ENCODE data around the gene UBAP2.

UBAP2 gene

DNA sequence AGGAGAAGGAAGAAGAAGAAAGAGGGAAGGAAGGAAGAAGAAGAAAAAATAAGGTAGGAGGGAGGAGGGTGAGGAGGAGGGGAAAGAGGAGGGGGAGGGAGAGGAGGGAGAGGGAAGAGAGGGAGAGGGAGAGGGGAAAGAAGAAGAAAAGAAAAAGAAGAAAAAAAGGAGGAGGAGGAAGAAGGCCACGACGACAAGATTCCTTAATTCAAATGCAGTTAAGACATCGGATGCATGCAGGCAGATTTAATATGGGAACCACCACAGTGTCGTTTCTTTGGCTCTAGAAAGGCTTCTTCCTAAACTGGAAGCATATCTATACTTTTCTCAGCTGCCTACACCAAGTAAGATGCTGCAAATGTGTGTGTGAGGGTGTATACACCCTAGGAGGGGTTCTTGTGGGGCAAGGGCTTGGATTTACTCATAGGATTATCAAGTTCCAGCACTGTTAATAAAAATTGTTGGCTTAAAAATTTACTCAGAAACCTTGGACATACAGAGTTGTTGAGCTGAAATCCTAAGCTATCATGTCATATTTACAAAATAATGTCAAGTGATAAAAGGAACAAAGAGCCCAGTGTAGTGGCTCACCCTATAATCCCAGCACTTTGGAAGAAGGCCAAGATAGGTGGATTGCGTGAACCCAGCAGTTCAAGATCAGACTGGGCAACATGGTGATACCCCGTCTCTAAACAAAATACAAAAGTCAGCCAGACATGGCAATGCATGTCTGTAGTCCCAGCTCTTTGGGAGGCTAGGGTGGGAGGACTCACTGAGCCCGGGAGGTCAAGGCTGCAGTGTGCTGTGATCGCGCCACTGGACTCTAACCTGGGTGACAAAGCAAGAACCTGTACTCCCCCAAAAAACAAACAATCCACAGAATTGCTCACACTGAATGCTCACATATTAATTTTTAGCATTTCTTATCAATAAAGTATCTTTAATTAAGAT, 108.5 kb downstream of the UBAP2 start:
- DNase-seq = no peak
- POLR2A ChIA-PET = no interaction called here
- peaks cover 26 to 75% (median 51%) of the 10 kb centered on the region in 4 experiments for H3K36me3 ChIP-seq (ENCODE audit: control insufficient read depth in 4 of 4, insufficient read depth in 4 of 4, low read length in 3 of 4)
- H3K27me3 ChIP-seq (replicated peaks in 2 of 5; ENCODE audit: control insufficient read depth in 4 of 5, insufficient read depth in 5 of 5, low read length in 4 of 5) = no peaks in the 10 kb centered on the region
- no peaks in the 10 kb centered on the region for H3K9me3 ChIP-seq (ENCODE audit: control extremely low read depth in 1 of 5, control insufficient read depth in 4 of 5, insufficient read depth in 2 of 5, low read depth in 1 of 5, low read length in 4 of 5)
- H3K27ac ChIP-seq (ENCODE audit: insufficient read depth in 1 of 2, low read depth in 1 of 2, low read length in 2 of 2, poor library complexity in 1 of 2, severe bottlenecking in 2 of 2) = no peak overlapping the region
- H3K4me3 ChIP-seq (ENCODE audit: control insufficient read depth in 1 of 7, extremely low read depth in 1 of 7, insufficient read depth in 4 of 7, low read depth in 2 of 7, low read length in 6 of 7) = no peak overlapping the region
- WGBS (ENCODE audit: insufficient coverage) = 100% methylated on average over 5 of the region's 9 CpGs
- CTCF ChIA-PET = no interaction called here
- no peaks in the 10 kb centered on the region for H3K4me1 ChIP-seq (ENCODE audit: control extremely low read depth in 1 of 4, control insufficient read depth in 4 of 4, insufficient read depth in 4 of 4, low read length in 3 of 4)

- no peak for DNase-seq
- WGBS (ENCODE audit: insufficient coverage) = 100% methylated on average over 2 of the region's 5 CpGs
- peaks cover 33 to 75% (median 54%) of the 10 kb centered on the region in 4 experiments for H3K36me3 ChIP-seq (ENCODE audit: control insufficient read depth in 4 of 4, insufficient read depth in 4 of 4, low read length in 3 of 4)
- CTCF ChIA-PET = interaction anchor here (1.4 to 2.3 kb wide), 2 partner anchors 12 to 16 kb away, joined by 6 to 18 read pairs; no protein-coding TSS in a partner anchor
- H3K4me3 ChIP-seq (ENCODE audit: control insufficient read depth in 1 of 7, extremely low read depth in 1 of 7, insufficient read depth in 4 of 7, low read depth in 2 of 7, low read length in 6 of 7) = no peak overlapping the region
- H3K4me1 ChIP-seq (ENCODE audit: control extremely low read depth in 1 of 4, control insufficient read depth in 4 of 4, insufficient read depth in 4 of 4, low read length in 3 of 4) = no peaks in the 10 kb centered on the region
- H3K9me3 ChIP-seq (ENCODE audit: control extremely low read depth in 1 of 5, control insufficient read depth in 4 of 5, insufficient read depth in 2 of 5, low read depth in 1 of 5, low read length in 4 of 5) = no peaks in the 10 kb centered on the region
- no peak overlapping the region for H3K27ac ChIP-seq (ENCODE audit: insufficient read depth in 1 of 2, low read depth in 1 of 2, low read length in 2 of 2, poor library complexity in 1 of 2, severe bottlenecking in 2 of 2)
- POLR2A ChIA-PET = no interaction called here
- no peaks in the 10 kb centered on the region for H3K27me3 ChIP-seq (replicated peaks in 2 of 5; ENCODE audit: control insufficient read depth in 4 of 5, insufficient read depth in 5 of 5, low read length in 4 of 5)
Observed at GRCh38 chr9:33934188-33934878, 114.4 kb downstream of the UBAP2 start.

DNA sequence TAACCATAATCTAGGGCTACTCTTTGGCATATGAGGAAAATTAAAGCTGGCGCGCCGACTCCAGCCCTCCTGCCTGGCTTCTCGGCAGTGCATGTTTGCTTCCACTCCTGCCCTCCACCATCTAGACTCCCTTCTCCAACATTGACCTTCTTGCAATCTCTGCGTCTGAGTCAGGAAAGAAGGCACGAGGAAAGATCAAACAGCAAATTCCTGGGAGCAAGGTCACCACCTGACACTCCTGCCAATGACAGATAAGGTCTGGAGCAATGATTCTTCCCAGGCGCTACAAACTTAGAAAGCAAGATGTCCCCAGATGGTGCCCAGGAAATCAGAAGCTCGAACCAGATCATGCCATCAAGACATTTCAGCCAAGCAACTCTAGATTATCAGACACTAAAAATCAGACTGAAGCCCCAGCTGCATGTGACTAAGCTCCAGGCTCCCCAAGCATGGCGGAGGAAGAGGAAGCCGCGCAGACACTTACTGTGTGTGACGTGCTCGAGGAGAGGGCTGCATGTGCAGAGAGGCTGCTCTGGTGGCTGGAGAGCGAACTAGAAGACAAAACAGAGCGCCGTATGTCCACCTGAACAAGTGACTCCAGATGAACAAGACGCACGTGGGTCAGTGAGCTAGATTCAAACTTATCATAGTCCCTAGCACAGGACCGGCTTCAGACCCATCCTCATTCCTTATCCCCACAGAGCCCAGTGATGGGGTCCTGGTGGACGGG, 116.4 kb downstream of the UBAP2 start:
- H3K27ac ChIP-seq (ENCODE audit: insufficient read depth in 1 of 2, low read depth in 1 of 2, low read length in 2 of 2, poor library complexity in 1 of 2, severe bottlenecking in 2 of 2) = peak overlapping the region in 1 of 2 experiments; percentile 2
- H3K9me3 ChIP-seq (ENCODE audit: control extremely low read depth in 1 of 5, control insufficient read depth in 4 of 5, insufficient read depth in 2 of 5, low read depth in 1 of 5, low read length in 4 of 5) = no peaks in the 10 kb centered on the region
- no peaks in the 10 kb centered on the region for H3K4me1 ChIP-seq (ENCODE audit: control extremely low read depth in 1 of 4, control insufficient read depth in 4 of 4, insufficient read depth in 4 of 4, low read length in 3 of 4)
- WGBS (ENCODE audit: insufficient coverage) = 96% methylated on average over 17 of the region's 20 CpGs
- no peak overlapping the region for H3K4me3 ChIP-seq (ENCODE audit: control insufficient read depth in 1 of 7, extremely low read depth in 1 of 7, insufficient read depth in 4 of 7, low read depth in 2 of 7, low read length in 6 of 7)
- CTCF ChIA-PET = interaction anchor here (2.3 kb wide), 1 partner anchor 10 kb away, joined by 18 read pairs; no protein-coding TSS in a partner anchor
- DNase-seq = no peak
- H3K36me3 ChIP-seq (ENCODE audit: control insufficient read depth in 4 of 4, insufficient read depth in 4 of 4, low read length in 3 of 4) = peaks cover 28 to 85% (median 63%) of the 10 kb centered on the region in 4 experiments
- POLR2A ChIA-PET = no interaction called here
- H3K27me3 ChIP-seq (replicated peaks in 2 of 5; ENCODE audit: control insufficient read depth in 4 of 5, insufficient read depth in 5 of 5, low read length in 4 of 5) = no peaks in the 10 kb centered on the region

- H3K36me3 ChIP-seq (ENCODE audit: control insufficient read depth in 4 of 4, insufficient read depth in 4 of 4, low read length in 3 of 4) = peaks cover 25 to 89% (median 69%) of the 10 kb centered on the region in 4 experiments
- no peaks in the 10 kb centered on the region for H3K27me3 ChIP-seq (replicated peaks in 2 of 5; ENCODE audit: control insufficient read depth in 4 of 5, insufficient read depth in 5 of 5, low read length in 4 of 5)
- CTCF ChIA-PET = no interaction called here
- H3K27ac ChIP-seq (ENCODE audit: insufficient read depth in 1 of 2, low read depth in 1 of 2, low read length in 2 of 2, poor library complexity in 1 of 2, severe bottlenecking in 2 of 2) = no peak overlapping the region
- 100% methylated on average over 1 of the region's 3 CpGs for WGBS (ENCODE audit: insufficient coverage)
- H3K4me3 ChIP-seq (ENCODE audit: control insufficient read depth in 1 of 7, extremely low read depth in 1 of 7, insufficient read depth in 4 of 7, low read depth in 2 of 7, low read length in 6 of 7) = no peak overlapping the region
- POLR2A ChIA-PET = no interaction called here
- no peaks in the 10 kb centered on the region for H3K9me3 ChIP-seq (ENCODE audit: control extremely low read depth in 1 of 5, control insufficient read depth in 4 of 5, insufficient read depth in 2 of 5, low read depth in 1 of 5, low read length in 4 of 5)
- no peak for DNase-seq
- no peaks in the 10 kb centered on the region for H3K4me1 ChIP-seq (ENCODE audit: control extremely low read depth in 1 of 4, control insufficient read depth in 4 of 4, insufficient read depth in 4 of 4, low read length in 3 of 4)
Observed at GRCh38 chr9:33931326-33931725, 117.4 kb downstream of the UBAP2 start.

DNA sequence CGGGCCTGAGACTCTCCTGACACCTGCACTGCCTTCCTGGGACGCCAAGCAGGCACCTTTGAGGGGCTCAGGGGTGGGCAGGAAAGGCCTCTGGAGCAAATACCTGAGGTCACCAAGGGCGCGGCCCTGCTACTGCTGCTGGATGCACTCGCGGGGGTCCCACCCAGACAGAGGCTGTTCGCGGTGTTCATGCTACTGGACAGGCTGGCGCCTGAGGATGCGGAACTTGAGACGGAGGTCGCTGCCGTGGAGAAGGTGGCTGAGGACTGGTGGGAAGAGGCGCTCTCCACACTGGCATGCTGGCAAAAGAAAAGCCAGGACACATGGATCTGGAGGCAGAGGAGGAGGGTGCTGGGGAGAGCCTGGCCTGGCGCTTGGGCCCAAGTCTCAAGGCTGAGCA, 121.0 kb downstream of the UBAP2 start:
- DNase-seq = no peak
- 98% methylated on average over 13 of the region's 15 CpGs for WGBS (ENCODE audit: insufficient coverage)
- ChIA-PET CTCF (interaction anchor here (1.5 kb wide), 1 partner anchor 15 kb away, joined by 5 read pairs; no protein-coding TSS in a partner anchor), POLR2A (no interaction called here)
- Histone ChIP-seq H3K9me3 (ENCODE audit: control extremely low read depth in 1 of 5, control insufficient read depth in 4 of 5, insufficient read depth in 2 of 5, low read depth in 1 of 5, low read length in 4 of 5) (no peaks in the 10 kb centered on the region), H3K27ac (ENCODE audit: insufficient read depth in 1 of 2, low read depth in 1 of 2, low read length in 2 of 2, poor library complexity in 1 of 2, severe bottlenecking in 2 of 2) (no peak overlapping the region), H3K4me3 (ENCODE audit: control insufficient read depth in 1 of 7, extremely low read depth in 1 of 7, insufficient read depth in 4 of 7, low read depth in 2 of 7, low read length in 6 of 7) (no peak overlapping the region), H3K4me1 (ENCODE audit: control extremely low read depth in 1 of 4, control insufficient read depth in 4 of 4, insufficient read depth in 4 of 4, low read length in 3 of 4) (no peaks in the 10 kb centered on the region), H3K36me3 (ENCODE audit: control insufficient read depth in 4 of 4, insufficient read depth in 4 of 4, low read length in 3 of 4) (peaks cover 27 to 92% (median 73%) of the 10 kb centered on the region in 4 experiments), H3K27me3 (replicated peaks in 2 of 5; ENCODE audit: control insufficient read depth in 4 of 5, insufficient read depth in 5 of 5, low read length in 4 of 5) (no peaks in the 10 kb centered on the region)

DNA sequence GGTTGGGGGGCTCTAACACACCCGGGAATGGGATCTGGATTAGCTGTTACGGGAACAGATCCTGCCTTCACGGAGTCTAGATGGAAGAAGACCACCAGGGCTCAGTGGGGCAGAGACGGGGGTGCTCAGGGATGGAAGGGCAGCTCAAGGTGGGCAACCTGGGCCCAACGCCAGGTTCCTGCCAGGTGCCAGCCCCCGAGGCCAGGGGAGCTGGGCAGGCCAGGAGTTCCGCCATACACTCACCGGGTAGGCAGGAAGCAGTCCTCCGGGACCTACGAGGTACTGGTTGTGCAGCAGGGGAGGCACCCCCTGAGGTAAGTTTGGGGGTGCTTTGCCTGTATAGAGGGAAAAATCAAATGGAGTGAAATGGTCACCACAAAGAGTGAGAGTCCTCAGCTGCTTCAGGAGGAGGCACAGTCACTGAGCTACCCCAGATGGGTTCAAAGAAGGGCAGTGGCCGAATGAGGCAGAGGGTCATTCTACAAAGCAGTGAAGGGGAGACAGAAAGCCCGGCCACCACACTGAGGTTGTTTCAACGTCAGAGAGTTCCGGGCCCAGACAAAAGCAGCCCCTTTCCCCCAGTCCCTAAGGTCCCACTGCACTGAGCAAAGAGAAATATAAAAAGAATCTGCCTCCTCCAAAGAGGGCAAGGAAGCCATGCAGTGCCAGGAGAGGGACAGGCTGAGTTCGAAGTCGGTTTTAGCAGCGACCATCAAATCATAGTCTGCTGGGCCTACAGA, 121.8 kb downstream of the UBAP2 start:
- WGBS (ENCODE audit: insufficient coverage) = 96% methylated on average over 12 of the region's 17 CpGs
- no peaks in the 10 kb centered on the region for H3K4me1 ChIP-seq (ENCODE audit: control extremely low read depth in 1 of 4, control insufficient read depth in 4 of 4, insufficient read depth in 4 of 4, low read length in 3 of 4)
- peaks cover 28 to 92% (median 69%) of the 10 kb centered on the region in 4 experiments for H3K36me3 ChIP-seq (ENCODE audit: control insufficient read depth in 4 of 4, insufficient read depth in 4 of 4, low read length in 3 of 4)
- DNase-seq = no peak
- no peaks in the 10 kb centered on the region for H3K9me3 ChIP-seq (ENCODE audit: control extremely low read depth in 1 of 5, control insufficient read depth in 4 of 5, insufficient read depth in 2 of 5, low read depth in 1 of 5, low read length in 4 of 5)
- H3K27ac ChIP-seq (ENCODE audit: insufficient read depth in 1 of 2, low read depth in 1 of 2, low read length in 2 of 2, poor library complexity in 1 of 2, severe bottlenecking in 2 of 2) = no peak overlapping the region
- POLR2A ChIA-PET = no interaction called here
- H3K4me3 ChIP-seq (ENCODE audit: control insufficient read depth in 1 of 7, extremely low read depth in 1 of 7, insufficient read depth in 4 of 7, low read depth in 2 of 7, low read length in 6 of 7) = no peak overlapping the region
- no peaks in the 10 kb centered on the region for H3K27me3 ChIP-seq (replicated peaks in 2 of 5; ENCODE audit: control insufficient read depth in 4 of 5, insufficient read depth in 5 of 5, low read length in 4 of 5)
- CTCF ChIA-PET = interaction anchor here (0.8 to 4.7 kb wide), 2 partner anchors 9 to 13 kb away, joined by 3 to 31 read pairs; no protein-coding TSS in a partner anchor

Data from common myeloid progenitor, CD34-positive (primary cell).